ENCODE measurements around the gene CEMIP.

CEMIP gene

DNA sequence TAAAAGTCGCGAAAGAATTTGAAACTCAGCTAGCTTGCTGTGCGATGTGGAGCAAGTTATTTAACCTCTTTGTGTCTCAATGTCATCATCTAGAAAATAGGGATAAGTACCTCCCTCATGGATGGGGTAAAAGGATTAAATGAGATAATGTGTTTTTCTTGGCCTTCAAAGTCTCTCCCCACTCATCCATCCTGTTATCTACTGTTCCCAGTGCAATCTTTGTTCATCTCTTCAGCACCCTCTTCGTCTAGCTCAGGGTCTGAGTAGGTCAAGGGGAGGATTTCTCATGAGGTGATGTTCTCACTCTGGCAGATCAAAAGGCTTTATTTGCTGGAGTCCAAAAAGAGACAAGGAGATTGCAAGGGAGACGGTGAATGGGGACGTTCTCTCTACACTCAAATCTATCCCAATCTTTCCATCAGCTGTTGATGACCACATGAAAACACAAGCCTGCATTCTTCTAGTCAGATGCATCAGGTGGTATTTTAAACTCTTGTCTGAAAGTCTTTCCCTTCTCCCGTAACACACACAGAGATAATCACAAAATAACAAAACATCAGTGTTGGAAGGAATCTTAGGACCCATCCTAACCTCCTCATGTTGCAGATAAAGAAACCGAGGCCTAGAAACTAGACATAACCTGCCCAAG lies 209.1 kb downstream of the CEMIP start:
- peak overlapping the region; percentile 82 for H3K4me3 ChIP-seq (replicated peaks; ENCODE audit: low read depth, low read length)
- no peak for DNase-seq (ENCODE audit: extremely low read depth, low read depth)
- TF ChIP-seq, protein P1, sequence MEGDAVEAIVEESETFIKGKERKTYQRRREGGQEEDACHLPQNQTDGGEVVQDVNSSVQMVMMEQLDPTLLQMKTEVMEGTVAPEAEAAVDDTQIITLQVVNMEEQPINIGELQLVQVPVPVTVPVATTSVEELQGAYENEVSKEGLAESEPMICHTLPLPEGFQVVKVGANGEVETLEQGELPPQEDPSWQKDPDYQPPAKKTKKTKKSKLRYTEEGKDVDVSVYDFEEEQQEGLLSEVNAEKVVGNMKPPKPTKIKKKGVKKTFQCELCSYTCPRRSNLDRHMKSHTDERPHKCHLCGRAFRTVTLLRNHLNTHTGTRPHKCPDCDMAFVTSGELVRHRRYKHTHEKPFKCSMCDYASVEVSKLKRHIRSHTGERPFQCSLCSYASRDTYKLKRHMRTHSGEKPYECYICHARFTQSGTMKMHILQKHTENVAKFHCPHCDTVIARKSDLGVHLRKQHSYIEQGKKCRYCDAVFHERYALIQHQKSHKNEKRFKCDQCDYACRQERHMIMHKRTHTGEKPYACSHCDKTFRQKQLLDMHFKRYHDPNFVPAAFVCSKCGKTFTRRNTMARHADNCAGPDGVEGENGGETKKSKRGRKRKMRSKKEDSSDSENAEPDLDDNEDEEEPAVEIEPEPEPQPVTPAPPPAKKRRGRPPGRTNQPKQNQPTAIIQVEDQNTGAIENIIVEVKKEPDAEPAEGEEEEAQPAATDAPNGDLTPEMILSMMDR (IDR thresholded peaks at IDR 0.05; ENCODE audit: low read depth, low read length, missing control alignments), result no peak

DNA sequence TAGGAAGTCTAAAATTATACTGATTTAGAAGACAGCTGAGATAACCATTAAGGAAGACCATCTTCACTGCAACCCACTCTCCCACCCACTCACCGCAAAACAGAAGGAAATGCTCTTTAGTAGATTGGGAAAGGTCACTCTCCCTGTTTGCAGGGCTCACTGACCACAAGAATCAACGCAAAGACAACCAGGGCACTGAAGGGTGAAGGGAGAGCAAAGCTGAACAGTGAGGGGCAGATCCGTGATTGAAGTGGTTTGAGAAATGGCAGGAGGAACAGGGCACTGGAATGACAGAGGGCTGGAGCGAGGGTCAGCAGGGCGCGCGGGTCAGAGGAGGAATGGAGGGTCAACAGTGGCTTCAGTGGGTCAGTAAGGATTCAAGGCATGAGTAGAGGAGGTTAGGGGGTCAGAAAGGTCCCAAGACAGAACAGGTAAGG lies 209.9 kb downstream of the CEMIP start:
- no peak for DNase-seq (ENCODE audit: extremely low read depth, low read depth)
- H3K4me3 ChIP-seq (replicated peaks; ENCODE audit: low read depth, low read length), result peak overlapping the region; percentile 82
- TF ChIP-seq, protein P1 (IDR thresholded peaks at IDR 0.05; ENCODE audit: low read depth, low read length, missing control alignments), result no peak

DNA sequence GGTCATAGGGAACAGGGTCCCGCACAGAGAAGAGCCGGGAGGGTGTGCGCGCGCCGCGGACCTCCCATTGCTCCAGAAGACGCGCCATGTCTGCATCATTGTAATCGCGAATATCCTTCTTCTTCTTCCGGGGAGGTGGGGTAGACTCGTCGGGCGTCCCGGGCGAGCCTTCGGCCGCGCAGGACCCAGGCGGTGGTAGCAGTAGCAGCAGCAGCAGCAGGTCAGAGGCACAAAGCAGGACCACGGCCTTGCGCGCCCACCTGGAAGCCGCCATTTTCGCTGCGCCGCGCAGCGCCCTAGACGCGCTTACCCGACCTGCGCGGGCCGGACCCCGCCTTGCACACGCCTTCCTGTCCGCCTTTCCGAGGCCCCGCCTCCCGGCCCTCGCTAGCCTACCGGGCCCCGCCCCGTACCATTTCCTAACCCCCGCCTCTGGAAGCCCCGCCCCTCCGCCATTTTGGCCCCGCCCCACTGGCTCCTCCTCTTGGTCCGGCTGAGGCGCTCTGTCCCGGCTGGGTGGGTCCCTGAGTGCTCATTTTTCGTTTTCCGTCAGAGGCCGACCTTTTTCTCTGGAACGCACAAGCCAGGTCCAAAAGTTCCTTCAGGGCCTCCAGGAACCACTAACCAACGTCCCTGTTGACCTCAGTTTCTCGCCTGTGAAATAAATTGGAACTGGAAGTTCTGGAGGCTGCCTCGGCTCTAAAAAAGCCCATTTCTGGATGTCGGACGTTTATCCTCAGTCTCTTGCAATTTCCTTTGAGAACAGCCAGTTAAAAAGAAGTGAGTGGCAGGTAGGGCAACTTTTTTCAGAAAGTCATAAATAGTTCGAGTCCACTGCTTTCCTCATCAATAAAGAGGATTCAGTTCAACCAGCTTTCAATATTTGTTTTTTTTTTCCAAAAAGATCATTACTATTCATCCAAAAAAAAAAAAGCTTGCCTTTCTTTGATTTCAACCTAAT lies 210.6 kb downstream of the CEMIP start, which contains the start of gene MESD:
TSS of gene MESD (minus strand) at position 302 of the 961 bp plus-strand sequence. CDS start at position 274, 28 bp downstream.
- H3K4me3 ChIP-seq (replicated peaks; ENCODE audit: low read depth, low read length), result peak within 1 kb of the TSS; percentile 82
- TF ChIP-seq, protein P1 (IDR thresholded peaks at IDR 0.05; ENCODE audit: low read depth, low read length, missing control alignments), result no peak

DNA sequence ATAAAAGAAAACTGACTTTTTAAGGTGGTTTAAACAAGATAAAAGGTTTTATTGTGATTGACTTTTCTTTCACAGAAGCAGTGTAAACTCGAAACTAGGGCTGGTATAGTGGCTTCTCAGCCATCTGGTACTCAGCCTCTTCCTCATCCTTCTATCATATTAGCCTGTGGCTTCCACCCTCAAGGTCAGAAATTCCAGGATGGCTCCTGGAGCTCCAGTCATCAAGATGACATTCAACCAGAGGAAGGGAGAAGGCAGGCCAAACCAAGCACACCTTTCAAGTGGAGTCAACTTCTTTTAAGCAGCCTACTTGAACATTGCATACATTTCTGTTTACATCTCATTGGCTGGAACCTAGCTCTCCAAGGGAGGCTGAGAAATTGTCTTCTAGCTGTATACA lies 211.8 kb downstream of the CEMIP start:
- DNase-seq (ENCODE audit: extremely low read depth, low read depth), result no peak
- TF ChIP-seq, protein P1 (IDR thresholded peaks at IDR 0.05; ENCODE audit: low read depth, low read length, missing control alignments), result no peak
- H3K4me3 ChIP-seq (replicated peaks; ENCODE audit: low read depth, low read length), result no peak overlapping the region

More for the DNA sequence above, 210.6 kb downstream of the CEMIP start, which contains the start of gene MESD:
- peak; percentile 70 for DNase-seq (ENCODE audit: extremely low read depth, low read depth)

DNA sequence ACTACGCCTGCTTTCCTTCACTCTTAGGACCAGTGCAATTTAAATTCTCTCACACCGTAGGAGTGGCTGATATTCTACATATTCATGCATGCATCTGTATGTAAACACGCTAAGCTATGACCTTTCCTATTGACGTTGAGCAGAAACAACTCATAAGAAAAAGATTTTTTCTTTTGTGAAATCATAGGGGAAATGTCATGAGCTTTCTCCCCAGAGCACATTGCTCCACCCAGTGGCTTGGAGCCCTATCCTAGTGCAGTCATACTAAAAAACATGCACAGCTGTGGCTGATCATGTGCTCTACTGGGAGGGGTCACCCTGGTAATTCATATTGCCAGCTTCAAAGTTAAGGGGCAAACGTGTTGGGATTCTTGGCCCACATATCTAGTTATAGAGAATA lies 212.3 kb downstream of the CEMIP start:
- H3K4me3 ChIP-seq (replicated peaks; ENCODE audit: low read depth, low read length), result no peak overlapping the region
- no peak for DNase-seq (ENCODE audit: extremely low read depth, low read depth)
- TF ChIP-seq, protein P1 (IDR thresholded peaks at IDR 0.05; ENCODE audit: low read depth, low read length, missing control alignments), result peak; percentile 10

DNA sequence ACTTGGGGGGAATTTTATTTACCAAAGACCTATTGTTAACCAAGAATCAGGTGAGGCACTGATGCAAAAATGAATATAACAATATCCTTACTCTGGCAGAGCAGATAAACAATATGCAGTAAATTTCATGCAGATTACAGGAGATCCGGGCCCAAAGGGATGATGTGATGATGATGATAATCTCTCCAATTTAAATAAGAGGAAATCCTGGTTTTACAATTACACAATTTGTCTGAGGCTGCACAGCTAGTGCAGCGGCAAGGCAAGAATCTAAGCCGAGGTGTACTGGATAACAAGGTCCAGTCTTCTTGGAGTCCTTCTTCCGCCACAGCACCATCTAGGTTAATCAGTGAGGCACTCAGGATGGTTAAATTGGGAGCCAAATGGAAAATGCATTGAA lies 212.8 kb downstream of the CEMIP start:
- DNase-seq (ENCODE audit: extremely low read depth, low read depth), result no peak
- no peak overlapping the region for H3K4me3 ChIP-seq (replicated peaks; ENCODE audit: low read depth, low read length)
- TF ChIP-seq, protein P1 (IDR thresholded peaks at IDR 0.05; ENCODE audit: low read depth, low read length, missing control alignments), result no peak
